Hindlimb muscle (tissue), 1 donor: ENCODE measurements around the gene APCDD1. TPM values are rescaled to one million over a fixed set of nuclear protein-coding genes. Genes with fewer than 3 reads are reported as not detected.

Source experiments
- DNase-seq: peaks from one replicate; pipeline ENCODE4 v3.0.0-alpha.2; 2013
- polyA plus RNA-seq: library from polyadenylated mRNA; unstranded; fragments of 120-200 nt; gene quantifications from one replicate; pipeline ENCODE4 v1.2.1, GENCODE V29; 2013; ENCODE audit not compliant: insufficient read length

Gene APCDD1
- polyA plus RNA-seq, 1 donor = 11.1 TPM

- no peak for DNase-seq
These were observed 21.7 kb upstream of the APCDD1 start for GRCh38 chr18:10432781-10433180.

- DNase-seq = no peak
These were observed 18.3 kb upstream of the APCDD1 start for GRCh38 chr18:10436160-10436559.

DNA sequence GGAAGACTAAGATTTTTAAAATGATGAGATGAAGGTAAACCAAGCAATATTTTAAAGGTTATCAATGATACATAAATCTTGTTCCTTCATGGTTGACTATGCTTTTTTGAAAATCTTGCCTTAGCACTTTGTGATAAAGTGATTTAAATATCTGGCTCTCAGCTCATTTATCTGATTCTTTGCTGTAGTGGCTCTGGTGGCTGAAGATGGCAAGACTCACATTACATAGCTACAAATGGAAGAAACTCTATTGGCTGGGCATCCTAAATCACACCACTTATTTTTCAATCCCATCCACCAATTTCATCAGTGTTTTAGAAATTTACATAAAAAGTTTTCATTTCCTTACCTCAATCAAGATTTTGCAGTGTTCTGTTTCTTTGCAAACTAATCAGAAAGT is 16.6 kb upstream of the APCDD1 start:
- no peak for DNase-seq

- DNase-seq = no peak
These were observed 14.5 kb upstream of the APCDD1 start for GRCh38 chr18:10439898-10440297.

DNA sequence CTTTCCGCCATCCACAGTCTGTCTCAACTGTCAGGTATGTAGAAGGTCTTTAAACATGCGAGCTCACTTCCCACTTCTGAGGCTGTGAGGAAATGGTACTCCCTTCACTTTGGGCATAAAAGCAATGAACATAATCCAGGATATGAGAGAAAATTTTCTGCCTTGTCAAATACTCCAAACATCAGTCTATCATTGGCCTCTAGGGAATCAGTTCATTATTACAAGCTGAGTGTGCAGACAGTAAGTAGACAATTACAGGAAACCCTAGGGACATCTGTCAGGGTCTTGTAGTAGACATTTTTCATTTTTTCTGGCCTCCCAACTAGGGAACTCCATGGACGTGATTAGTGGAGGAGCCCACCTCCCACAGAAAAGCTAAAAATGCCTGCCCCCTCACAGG is 13.6 kb upstream of the APCDD1 start:
- DNase-seq = no peak

DNA sequence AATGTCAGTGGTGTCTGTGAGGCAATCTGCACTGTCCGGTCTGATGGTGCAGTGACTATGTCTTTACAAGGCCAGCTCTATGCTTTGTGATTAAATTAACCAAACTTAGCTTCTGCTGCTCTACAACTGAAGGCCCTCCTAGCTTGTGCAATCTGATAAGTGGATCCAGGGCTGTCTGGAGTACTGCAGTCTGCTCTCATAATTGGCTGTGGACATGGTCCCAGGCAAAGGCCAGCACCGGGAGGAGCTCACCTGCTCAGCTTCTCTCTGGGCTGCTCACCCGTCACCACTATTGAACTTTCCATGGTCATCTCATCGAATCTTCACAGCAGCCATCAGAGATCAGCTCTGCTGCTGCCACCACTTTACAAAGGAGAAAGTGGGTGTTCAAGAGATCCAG is 13.0 kb upstream of the APCDD1 start:
- no peak for DNase-seq

DNA sequence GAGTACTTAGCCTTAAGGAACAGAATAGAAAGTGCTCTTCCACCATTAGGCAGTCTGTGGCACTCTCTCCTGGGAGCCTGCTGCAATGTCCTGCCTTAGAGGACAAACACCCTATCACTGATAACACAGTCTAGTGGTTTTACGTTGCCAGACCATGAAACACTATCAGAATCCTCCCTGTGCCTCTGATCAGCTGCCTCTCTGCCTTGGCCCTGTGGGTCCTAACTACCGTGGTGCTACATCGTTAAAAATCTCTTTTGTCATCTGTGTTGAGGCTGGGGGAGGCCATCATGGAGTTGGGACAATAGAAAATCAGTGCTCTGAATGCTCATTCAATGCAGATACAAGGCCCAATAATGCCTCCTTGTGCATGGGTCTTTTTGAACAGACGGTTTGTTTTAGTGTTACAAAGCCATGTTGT is 11.9 kb upstream of the APCDD1 start:
- no peak for DNase-seq

- no peak for DNase-seq
These were observed 11.4 kb upstream of the APCDD1 start for GRCh38 chr18:10443001-10443400.

DNA sequence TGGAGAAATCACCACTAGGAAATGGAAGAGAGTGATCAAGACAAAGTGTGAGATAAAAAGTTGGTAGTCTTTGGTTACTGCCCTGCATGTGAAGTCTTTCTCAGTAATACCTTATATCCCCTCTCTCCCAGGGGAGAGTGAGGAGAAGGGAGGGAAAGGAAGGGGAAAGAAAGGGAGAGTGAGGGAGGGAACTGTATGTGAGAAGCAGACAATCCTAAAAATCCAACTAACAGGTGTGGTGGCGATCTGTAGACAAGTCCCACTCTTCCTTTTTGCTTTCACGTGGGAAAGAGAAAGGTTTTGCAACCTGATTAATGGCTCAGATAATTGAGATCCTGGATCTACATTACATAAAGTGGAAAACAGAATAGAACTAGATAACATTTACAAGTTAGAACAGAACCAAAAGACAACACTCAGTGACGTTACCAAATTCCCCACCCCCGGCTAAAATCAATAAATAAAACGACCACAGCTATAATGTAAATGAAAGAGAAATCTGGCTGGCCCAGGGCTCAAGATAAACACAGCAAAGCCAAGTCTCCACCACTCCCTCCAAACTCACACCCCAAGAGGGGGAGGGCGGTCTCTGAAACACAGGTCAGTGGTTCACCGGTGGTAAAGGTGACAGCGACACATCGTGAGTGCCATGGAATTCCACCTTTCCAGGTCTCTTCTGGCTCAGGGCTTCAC is 10.0 kb upstream of the APCDD1 start:
- no peak for DNase-seq

DNA sequence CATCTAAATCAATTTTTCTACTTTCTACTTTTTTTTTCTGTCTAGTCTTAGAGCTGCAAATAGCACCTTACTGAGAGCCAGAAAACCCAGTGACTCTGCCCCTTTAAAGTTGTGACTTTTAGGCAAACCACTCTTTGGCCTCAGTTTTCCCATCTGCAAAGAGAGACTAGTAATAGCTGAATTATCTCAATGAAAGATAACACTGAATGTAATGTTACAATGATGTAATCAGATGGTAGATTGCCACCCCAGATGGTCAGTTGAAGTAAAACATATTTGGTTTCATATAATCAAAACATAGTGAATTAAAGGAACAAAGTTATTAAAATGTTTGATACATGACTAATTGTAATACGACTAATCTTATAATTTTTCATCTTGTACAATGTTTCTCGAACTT is 5.0 kb upstream of the APCDD1 start:
- DNase-seq = no peak

- no peak for DNase-seq
These were observed 3.4 kb upstream of the APCDD1 start for GRCh38 chr18:10450986-10451385.

- no peak for DNase-seq
These were observed 1.1 kb upstream of the APCDD1 start for GRCh38 chr18:10453261-10453805.

- peak; percentile 43 for DNase-seq
These were observed 484 bp downstream of the APCDD1 start for GRCh38 chr18:10454681-10455557.

GRCh38 chr18:10455726-10456453 is 1.5 kb downstream of the APCDD1 start:
- no peak for DNase-seq

- DNase-seq = no peak
These were observed 2.3 kb downstream of the APCDD1 start for GRCh38 chr18:10456718-10457117.

GRCh38 chr18:10457128-10457527 is 2.7 kb downstream of the APCDD1 start:
- no peak for DNase-seq

DNA sequence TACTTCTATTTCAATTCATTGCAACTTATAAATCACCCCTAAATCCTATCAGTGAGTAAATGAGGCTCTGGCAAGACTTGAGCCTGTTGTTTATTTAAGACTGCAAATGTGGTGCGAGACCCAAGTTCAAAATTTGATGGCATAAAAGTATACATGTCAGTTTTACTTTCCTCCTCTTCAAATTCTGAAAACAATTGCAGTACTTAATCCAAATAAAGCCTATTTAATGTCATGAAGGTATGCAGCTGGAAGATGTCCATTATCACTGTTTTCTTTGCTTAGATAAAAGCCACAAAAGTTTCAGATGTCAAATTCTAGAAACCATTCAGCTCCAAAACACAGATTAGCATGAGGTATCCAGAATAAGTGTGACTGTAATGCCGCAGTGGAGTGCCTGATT is 3.3 kb downstream of the APCDD1 start:
- no peak for DNase-seq

DNA sequence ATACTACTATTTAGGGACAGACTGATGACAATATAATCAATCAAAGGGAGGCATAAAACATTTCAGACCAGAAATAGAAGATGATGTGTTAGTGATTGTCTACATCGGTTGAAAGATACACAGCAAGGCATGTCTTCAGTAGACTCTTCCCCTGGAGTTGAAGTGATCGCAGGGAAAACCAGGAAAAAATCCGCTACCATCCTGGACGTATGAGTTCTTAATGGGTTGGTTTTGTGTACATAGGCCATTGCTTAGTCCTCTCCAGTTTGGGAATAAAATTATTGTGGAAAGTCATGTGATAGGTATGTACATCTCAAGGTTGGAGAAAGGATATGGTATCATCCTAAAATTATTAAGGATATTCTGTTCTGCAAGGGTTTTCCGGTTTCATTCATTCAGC is 4.3 kb downstream of the APCDD1 start:
- DNase-seq = no peak

DNA sequence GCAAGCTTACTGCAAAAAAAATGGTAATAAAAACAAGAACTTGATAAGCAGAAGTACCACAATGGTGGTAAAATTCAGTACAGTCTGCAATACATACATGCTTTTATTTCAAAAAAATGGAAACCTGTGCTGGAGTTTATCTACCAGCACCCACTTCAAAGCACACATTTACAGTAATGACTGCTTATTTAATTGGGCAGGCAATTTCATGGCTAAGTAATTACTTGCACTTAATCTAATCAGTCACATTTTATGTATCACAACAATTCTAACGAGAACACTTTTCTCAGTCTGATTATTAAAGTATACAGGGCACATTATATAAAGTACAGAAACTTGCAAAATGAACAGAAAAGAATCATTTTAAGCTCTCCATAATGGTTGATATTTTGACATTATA is 5.2 kb downstream of the APCDD1 start:
- DNase-seq = no peak

GRCh38 chr18:10460414-10461018 is 6.1 kb downstream of the APCDD1 start:
- DNase-seq = no peak

- no peak for DNase-seq
These were observed 7.6 kb downstream of the APCDD1 start for GRCh38 chr18:10461989-10462388.

GRCh38 chr18:10462597-10462996 is 8.2 kb downstream of the APCDD1 start:
- DNase-seq = no peak

DNA sequence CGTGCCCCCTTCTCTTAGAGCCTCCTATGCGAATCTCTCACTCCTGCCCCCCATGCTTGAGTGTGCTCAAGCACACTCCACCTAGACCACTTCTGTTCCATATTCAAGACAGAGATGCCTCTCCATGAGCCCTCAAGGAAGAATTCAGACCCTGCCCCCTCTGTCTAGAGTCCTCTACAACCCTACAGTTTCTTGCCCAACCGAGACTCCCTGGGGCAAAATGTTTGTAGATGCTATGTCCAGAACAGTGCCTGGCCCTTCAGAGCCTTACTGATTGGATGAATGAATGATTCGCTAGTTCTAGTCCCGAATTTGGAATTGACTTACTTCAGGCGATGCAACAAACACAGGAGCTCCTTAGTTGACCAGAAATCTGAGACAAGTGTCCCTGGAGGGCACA is 8.7 kb downstream of the APCDD1 start:
- no peak for DNase-seq
